SH-SY5Y (cell line): ENCODE results near the gene MTG2.

Experiments used
- GATA2 ChIP-seq: IDR thresholded peaks from 2 replicates; pipeline ENCODE4 v1.6.1; 2011; ENCODE audit warnings: mild to moderate bottlenecking, low read depth, low read length
- GATA3 ChIP-seq: IDR thresholded peaks from 2 replicates; pipeline ENCODE4 v1.6.1; 2011; ENCODE audit warnings: low read depth, mild to moderate bottlenecking, low read length, moderate library complexity

DNA sequence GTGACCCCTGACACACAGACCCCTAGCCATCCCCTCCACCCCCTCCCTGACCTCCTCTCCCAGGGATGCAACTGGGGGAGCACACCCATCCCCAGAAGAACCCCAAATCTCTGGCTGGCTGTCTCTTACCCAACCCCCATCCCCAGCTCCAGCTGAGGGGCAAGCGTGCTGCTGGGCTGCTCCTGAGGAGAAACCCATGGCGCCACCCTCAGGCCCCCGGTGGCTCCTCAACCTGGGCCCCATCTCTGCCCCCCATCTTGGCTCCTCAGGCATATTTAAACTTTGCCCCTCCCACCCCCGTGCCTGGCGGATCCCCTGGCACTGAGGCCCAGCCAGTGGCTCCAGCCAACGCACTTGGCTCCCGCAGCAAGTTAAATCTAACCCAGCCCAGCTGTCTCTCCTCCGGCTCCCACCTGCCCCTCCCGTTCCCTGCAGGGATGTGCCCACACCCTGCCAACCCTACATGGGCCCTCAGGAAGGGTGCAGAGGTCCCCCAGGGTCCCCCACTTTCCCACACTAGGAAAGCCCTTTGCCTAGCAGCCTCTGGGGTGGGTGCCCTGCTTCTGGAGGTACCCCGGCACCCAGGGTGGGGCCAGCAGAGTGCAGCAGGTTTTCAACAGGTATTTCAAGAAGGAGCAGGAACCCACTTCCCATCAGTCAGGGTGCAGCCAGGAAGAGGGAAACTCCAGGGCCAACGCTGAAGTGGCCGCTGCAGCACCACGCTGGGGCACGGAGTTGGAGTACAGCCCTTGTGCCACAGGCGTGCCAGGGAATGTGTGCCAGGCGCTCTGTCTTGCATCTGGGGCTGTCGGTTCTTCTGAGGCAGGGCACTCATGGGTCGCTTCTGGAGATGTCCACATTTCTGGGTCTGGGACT lies 50.2 kb downstream of the MTG2 start:
- TF ChIP-seq GATA3 (no peak), GATA2 (no peak)
